ACC112 (cell line): ENCODE measurements around the gene CYP1A1.

ENCODE experiments used
- H2AFZ ChIP-seq: fragments of 200-600 bp; sonication (generic); one replicate; pipeline ENCODE4 v1.6.0; 2017; ENCODE audit warnings: antibody characterized with exemption, low read length; ENCODE audit not compliant: unreplicated experiment
- H3K27ac ChIP-seq: fragments of 200-600 bp; sonication (generic); 2 replicates; pipeline ENCODE4 v1.5.1; 2014; ENCODE audit warnings: low read depth, mild to moderate bottlenecking, antibody characterized with exemption, low read length, moderate library complexity
- H3K27me3 ChIP-seq: fragments of 200-600 bp; sonication (generic); 2 replicates; pipeline ENCODE4 v1.6.1; 2014; ENCODE audit warnings: mild to moderate bottlenecking, antibody characterized with exemption, low read length, moderate library complexity, mixed read lengths; ENCODE audit not compliant: insufficient read depth
- H3K36me3 ChIP-seq: fragments of 200-600 bp; sonication (generic); 2 replicates; pipeline ENCODE4 v1.6.1; 2016; ENCODE audit warnings: mild to moderate bottlenecking, antibody characterized with exemption, low read length, moderate library complexity, mixed read lengths; ENCODE audit not compliant: insufficient read depth
- H3K4me1 ChIP-seq: fragments of 200-600 bp; sonication (generic); one replicate; pipeline ENCODE4 v1.6.1; 2016; ENCODE audit warnings: low read length, mixed read lengths; ENCODE audit not compliant: insufficient read depth, unreplicated experiment, control insufficient read depth
- H3K4me3 ChIP-seq: fragments of 200-600 bp; sonication (generic); 2 replicates; pipeline ENCODE4 v1.5.1; 2014; ENCODE audit warnings: mild to moderate bottlenecking, low read depth, low read length
- H3K79me2 ChIP-seq: fragments of 200-600 bp; sonication (generic); one replicate; pipeline ENCODE4 v1.6.0; 2016; ENCODE audit warnings: low read length; ENCODE audit not compliant: control insufficient read depth, unreplicated experiment, insufficient read depth

Gene CYP1A1, protein sequence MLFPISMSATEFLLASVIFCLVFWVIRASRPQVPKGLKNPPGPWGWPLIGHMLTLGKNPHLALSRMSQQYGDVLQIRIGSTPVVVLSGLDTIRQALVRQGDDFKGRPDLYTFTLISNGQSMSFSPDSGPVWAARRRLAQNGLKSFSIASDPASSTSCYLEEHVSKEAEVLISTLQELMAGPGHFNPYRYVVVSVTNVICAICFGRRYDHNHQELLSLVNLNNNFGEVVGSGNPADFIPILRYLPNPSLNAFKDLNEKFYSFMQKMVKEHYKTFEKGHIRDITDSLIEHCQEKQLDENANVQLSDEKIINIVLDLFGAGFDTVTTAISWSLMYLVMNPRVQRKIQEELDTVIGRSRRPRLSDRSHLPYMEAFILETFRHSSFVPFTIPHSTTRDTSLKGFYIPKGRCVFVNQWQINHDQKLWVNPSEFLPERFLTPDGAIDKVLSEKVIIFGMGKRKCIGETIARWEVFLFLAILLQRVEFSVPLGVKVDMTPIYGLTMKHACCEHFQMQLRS

GRCh38 chr15:74725225-74725774, at the start of gene CYP1A1:
CYP1A1 (minus strand) TSS chr15:74725528; CDS start chr15:74723097, 2,431 bp downstream.
- H2AFZ ChIP-seq = peak within 1 kb of the TSS; percentile 83
- H3K4me3 ChIP-seq = peak within 1 kb of the TSS; percentile 78
- no peaks in the 10 kb centered on the region for H3K79me2 ChIP-seq
- no peaks in the 10 kb centered on the region for H3K36me3 ChIP-seq
- peaks cover 6% of the 10 kb centered on the region for H3K4me1 ChIP-seq
- peaks cover 7% of the 10 kb centered on the region; the same call in 1 of the 2 replicates for H3K27me3 ChIP-seq
- H3K27ac ChIP-seq = peak within 1 kb of the TSS; percentile 58; the same call in 1 of the 2 replicates

GRCh38 chr15:74773731-74774252, 48.5 kb upstream of the CYP1A1 start:
- no peak overlapping the region for H3K27ac ChIP-seq
- peaks cover 6% of the 10 kb centered on the region for H3K4me1 ChIP-seq
- H2AFZ ChIP-seq = no peak overlapping the region

DNA sequence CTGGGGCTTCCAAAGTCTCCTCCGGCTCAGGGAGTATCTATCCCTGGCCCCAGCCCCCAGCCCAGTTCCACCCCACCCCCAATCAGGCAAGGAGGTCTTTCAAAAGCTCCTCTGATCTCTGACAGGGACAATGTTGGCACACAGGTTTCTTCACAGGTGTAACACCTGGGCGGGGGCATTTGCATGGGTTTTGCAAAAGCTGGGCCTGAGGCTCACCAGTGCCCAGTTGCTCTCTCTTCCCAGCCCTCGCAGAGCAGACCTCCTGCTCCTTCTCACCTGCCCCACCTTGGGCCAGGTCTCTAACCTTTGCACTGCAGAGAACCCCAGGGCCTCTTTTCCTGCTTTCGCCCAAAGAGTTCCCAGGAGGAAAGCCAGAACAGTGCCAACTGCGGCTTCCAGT, 48.0 kb upstream of the CYP1A1 start:
- Histone ChIP-seq H3K27me3 (peaks cover 5% of the 10 kb centered on the region; the same call in 1 of the 2 replicates), H3K79me2 (no peaks in the 10 kb centered on the region), H2AFZ (no peak overlapping the region), H3K27ac (no peak overlapping the region), H3K4me1 (peaks cover 6% of the 10 kb centered on the region), H3K36me3 (no peaks in the 10 kb centered on the region), H3K4me3 (no peak overlapping the region)

More at GRCh38 chr15:74773731-74774252, 48.5 kb upstream of the CYP1A1 start:
- H3K79me2 ChIP-seq = no peaks in the 10 kb centered on the region
- peaks cover 5% of the 10 kb centered on the region; the same call in 1 of the 2 replicates for H3K27me3 ChIP-seq
- H3K36me3 ChIP-seq = no peaks in the 10 kb centered on the region
- H3K4me3 ChIP-seq = no peak overlapping the region

- no peak overlapping the region for H2AFZ ChIP-seq
- peaks cover 5% of the 10 kb centered on the region; the same call in 1 of the 2 replicates for H3K27me3 ChIP-seq
- no peak overlapping the region for H3K4me3 ChIP-seq
- H3K79me2 ChIP-seq = no peaks in the 10 kb centered on the region
- no peaks in the 10 kb centered on the region for H3K36me3 ChIP-seq
- H3K4me1 ChIP-seq = no peaks in the 10 kb centered on the region
- H3K27ac ChIP-seq = no peak overlapping the region
Measured at GRCh38 chr15:74770211-74770903, 45.0 kb upstream of the CYP1A1 start.

DNA sequence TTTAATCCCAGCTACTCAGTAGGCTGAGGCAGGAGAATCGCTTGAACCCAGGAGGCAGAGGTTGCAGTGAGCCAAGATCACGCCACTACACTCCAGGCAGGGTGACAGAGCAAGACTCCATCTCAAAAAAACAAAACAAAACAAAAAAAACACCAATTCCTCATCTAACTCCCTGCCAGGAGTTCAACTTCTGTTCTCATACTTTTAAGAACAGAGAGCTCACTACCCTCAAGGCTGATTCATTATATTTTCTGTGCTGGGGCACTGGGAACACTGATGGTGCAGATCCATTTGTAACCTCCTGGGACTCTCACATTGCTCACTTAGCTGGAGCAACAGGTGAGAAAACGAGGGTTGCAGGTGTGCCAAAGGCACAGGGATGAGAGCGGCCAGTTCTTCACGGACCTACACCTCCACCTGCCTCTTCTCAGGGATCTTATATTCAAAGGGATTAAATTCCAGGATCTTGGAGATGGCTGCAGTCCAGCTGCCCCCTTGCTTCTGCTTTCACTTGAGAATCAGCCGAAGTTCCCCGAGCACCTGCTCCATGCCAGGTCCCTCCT, 44.2 kb upstream of the CYP1A1 start:
- Histone ChIP-seq H3K79me2 (no peaks in the 10 kb centered on the region), H3K4me1 (no peaks in the 10 kb centered on the region), H3K36me3 (no peaks in the 10 kb centered on the region), H3K27me3 (peaks cover 5% of the 10 kb centered on the region; the same call in 1 of the 2 replicates), H3K4me3 (no peak overlapping the region), H2AFZ (no peak overlapping the region), H3K27ac (no peak overlapping the region)

DNA sequence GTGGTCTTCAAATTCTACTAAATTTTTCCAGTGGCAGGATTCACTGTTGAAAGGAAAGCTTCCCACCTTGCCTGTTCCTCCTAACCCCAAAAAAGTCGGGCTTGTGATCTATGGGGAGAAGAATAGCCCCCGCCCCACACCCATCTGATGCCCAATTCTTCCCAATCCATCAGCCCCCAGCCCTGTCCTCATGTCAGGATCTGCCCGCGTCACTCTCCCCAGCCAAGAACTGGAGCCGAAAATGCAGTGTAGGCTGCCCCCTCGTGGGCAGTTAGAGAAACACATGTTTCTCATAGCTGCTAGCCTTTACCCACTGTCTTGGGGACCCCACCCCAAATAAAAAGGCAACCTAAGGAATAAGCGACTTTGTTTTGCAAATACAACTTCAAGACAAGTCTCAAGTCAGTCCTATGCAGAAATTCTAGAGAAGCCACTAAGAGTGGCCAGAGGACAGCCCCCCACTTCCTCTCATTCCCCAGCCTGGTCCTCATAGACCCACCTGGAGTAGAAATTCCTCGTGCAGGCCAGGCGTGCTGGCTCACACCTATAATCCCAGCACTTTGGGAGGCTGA, 43.5 kb upstream of the CYP1A1 start:
- Histone ChIP-seq H3K27me3 (peaks cover 5% of the 10 kb centered on the region; the same call in 1 of the 2 replicates), H3K4me1 (no peaks in the 10 kb centered on the region), H3K79me2 (no peaks in the 10 kb centered on the region), H3K4me3 (peak overlapping the region; percentile 65), H3K36me3 (no peaks in the 10 kb centered on the region), H3K27ac (no peak overlapping the region), H2AFZ (no peak overlapping the region)

- Histone ChIP-seq H3K4me3 (peak overlapping the region; percentile 65), H3K79me2 (no peaks in the 10 kb centered on the region), H3K27me3 (peaks cover 5% of the 10 kb centered on the region; the same call in 1 of the 2 replicates), H3K27ac (no peak overlapping the region), H2AFZ (no peak overlapping the region), H3K36me3 (no peaks in the 10 kb centered on the region), H3K4me1 (no peaks in the 10 kb centered on the region)
Measured at GRCh38 chr15:74768099-74768770, 42.9 kb upstream of the CYP1A1 start.

- H2AFZ ChIP-seq = no peak overlapping the region
- peaks cover 5% of the 10 kb centered on the region; the same call in 1 of the 2 replicates for H3K27me3 ChIP-seq
- H3K4me1 ChIP-seq = no peaks in the 10 kb centered on the region
- H3K4me3 ChIP-seq = no peak overlapping the region
- no peak overlapping the region for H3K27ac ChIP-seq
- no peaks in the 10 kb centered on the region for H3K36me3 ChIP-seq
- no peaks in the 10 kb centered on the region for H3K79me2 ChIP-seq
Measured at GRCh38 chr15:74767167-74768098, 42.1 kb upstream of the CYP1A1 start.

DNA sequence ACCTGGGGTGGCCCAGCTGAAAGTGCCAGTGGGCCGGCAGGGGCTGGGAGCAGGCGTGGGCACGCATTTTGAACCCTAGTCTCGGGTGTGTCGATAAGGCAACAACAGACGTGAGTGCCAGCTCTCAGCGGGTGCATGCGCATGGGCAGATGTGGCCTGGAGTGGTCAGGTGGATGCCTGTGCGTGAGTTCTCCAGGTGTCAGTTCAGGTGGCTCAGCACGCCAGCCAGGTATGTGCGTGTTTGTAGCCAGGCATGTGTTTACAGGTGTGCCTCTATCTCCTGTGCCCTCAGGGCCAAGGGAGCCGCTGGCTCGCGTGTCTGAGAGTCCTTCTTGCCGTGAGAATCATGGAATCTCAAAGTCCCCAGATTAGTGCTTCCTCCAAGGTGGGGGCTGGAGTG, 38.1 kb upstream of the CYP1A1 start:
- H3K27ac ChIP-seq = no peak overlapping the region
- no peaks in the 10 kb centered on the region for H3K36me3 ChIP-seq
- no peaks in the 10 kb centered on the region for H3K27me3 ChIP-seq
- H3K4me1 ChIP-seq = no peaks in the 10 kb centered on the region
- no peak overlapping the region for H3K4me3 ChIP-seq
- no peaks in the 10 kb centered on the region for H3K79me2 ChIP-seq
- no peak overlapping the region for H2AFZ ChIP-seq
